ENCODE data around the gene TFPI. TPM values are rescaled to one million over a fixed set of nuclear protein-coding genes. Genes with fewer than 3 reads are reported as not detected.
"Not testable (repeated sequence)": the region's sequence is repeated elsewhere in the genome, so short reads cannot be mapped to it uniquely, and the experiment has no call there.

Gene TFPI
- total and polyA plus RNA-seq, 7 donors, result 2.3 to 83.1 (median 29.3) TPM

DNA sequence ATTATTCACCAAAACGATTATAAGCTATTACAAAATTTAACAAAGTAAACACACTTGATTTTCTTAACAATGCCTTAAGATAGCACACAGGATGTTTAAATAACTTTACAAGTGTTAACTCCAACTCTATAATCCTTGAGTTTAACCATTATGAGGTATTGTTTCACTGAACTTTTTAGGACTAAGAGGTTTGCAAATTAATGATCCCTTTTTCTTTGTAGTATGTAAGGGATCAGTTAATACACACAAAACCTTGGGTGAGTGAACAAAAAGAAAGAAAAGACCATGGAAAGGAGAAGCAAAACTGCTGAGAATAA is 21.5 kb upstream of the TFPI start:
- WGBS, 2 donors, result 3 to 26% methylated on average over 1 of the region's 1 CpG

DNA sequence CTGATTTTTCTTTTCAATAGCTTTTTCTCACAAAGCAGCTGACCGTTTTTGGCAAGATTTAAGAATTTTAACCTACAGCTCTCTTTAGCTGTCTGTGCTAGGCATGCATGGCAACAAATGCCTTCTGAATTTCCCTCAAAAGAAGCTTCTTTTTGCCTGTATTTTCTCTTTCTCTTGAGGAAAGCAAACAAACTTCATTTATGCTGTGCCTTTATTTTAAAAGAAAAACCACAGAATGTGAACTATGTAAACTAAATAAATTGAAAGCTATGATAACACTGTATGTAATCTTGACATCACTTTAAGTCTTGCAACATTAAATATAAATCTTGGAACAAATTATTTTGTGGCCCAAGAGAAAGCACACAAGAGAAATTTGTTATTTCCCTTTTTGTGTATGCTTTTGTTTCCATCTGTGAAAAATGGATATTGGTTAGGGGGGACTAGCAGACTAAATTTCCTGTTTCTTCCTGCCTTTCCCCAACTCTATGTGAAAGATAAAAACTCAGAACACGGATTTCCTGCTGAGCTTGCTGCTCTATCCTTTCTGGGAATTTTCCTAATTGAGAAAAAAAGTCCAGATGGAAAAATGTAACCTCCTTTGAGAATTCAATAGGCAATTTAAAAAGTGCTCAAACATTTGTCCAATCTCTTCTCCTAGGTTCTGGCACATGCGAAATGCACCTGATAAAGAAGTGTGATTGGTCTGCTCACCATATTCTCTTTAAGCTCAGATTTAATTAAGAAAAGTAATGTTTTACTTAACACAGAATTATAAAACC is 20.9 kb upstream of the TFPI start:
- intact Hi-C loops (cut with DNase I), result no loop called here
- H3K27ac ChIP-seq, result no peak overlapping the region
- no peaks in the 10 kb centered on the region for H3K4me1 ChIP-seq
- WGBS, 2 donors, result 58 to 61% methylated on average over 3 of the region's 3 CpGs
- no peak overlapping the region for H3K4me3 ChIP-seq
- H3K36me3 ChIP-seq, result no peaks in the 10 kb centered on the region
- no peak for DNase-seq
- TF ChIP-seq EP300 (IDR thresholded peaks at IDR 0.05) (no peak), POLR2AphosphoS5 (IDR thresholded peaks at IDR 0.05) (no peak), POLR2A (IDR thresholded peaks at IDR 0.05) (no peak)
- TF ChIP-seq, protein P1, sequence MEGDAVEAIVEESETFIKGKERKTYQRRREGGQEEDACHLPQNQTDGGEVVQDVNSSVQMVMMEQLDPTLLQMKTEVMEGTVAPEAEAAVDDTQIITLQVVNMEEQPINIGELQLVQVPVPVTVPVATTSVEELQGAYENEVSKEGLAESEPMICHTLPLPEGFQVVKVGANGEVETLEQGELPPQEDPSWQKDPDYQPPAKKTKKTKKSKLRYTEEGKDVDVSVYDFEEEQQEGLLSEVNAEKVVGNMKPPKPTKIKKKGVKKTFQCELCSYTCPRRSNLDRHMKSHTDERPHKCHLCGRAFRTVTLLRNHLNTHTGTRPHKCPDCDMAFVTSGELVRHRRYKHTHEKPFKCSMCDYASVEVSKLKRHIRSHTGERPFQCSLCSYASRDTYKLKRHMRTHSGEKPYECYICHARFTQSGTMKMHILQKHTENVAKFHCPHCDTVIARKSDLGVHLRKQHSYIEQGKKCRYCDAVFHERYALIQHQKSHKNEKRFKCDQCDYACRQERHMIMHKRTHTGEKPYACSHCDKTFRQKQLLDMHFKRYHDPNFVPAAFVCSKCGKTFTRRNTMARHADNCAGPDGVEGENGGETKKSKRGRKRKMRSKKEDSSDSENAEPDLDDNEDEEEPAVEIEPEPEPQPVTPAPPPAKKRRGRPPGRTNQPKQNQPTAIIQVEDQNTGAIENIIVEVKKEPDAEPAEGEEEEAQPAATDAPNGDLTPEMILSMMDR (IDR thresholded peaks at IDR 0.05), result no peak
- no peaks in the 10 kb centered on the region for H3K27me3 ChIP-seq
- H3K9me3 ChIP-seq, result no peaks in the 10 kb centered on the region

More for the DNA sequence above, 21.5 kb upstream of the TFPI start:
- H3K27ac ChIP-seq, result no peak overlapping the region
- intact Hi-C loops (cut with DNase I), result no loop called here
- no peak for TF ChIP-seq EP300 (IDR thresholded peaks at IDR 0.05)
- TF ChIP-seq, protein P1 (IDR thresholded peaks at IDR 0.05), result no peak
- H3K36me3 ChIP-seq, result no peaks in the 10 kb centered on the region
- H3K27me3 ChIP-seq, result no peaks in the 10 kb centered on the region
- no peaks in the 10 kb centered on the region for H3K9me3 ChIP-seq
- no peaks in the 10 kb centered on the region for H3K4me1 ChIP-seq
- no peak overlapping the region for H3K4me3 ChIP-seq
- DNase-seq, result no peak

DNA sequence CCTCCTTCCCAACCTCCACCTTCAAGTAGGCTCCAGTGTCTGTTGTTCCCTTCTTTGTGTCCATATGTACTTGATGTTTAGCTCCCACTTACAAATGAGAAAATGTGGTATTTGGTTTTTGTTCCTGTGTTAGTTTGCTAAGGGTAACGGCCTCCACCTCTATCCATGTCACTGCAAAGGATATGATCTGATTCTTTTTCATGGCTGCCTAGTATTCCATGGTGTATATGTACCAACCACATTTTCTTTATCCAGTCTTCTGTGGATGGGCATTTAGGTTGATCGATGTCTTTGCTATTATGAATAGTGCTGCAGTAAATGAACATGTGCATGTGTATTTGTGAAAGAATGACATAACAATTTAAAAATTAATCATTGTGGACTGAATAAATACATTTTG is 19.5 kb upstream of the TFPI start:
- no peak for DNase-seq
- no peaks in the 10 kb centered on the region for H3K36me3 ChIP-seq
- intact Hi-C loops (cut with DNase I), result no loop called here
- WGBS, 2 donors, result 88 to 91% methylated on average over 2 of the region's 2 CpGs
- H3K27ac ChIP-seq, result no peak overlapping the region
- H3K9me3 ChIP-seq, result no peaks in the 10 kb centered on the region
- TF ChIP-seq EP300 (IDR thresholded peaks at IDR 0.05), result no peak
- no peak for TF ChIP-seq POLR2A (IDR thresholded peaks at IDR 0.05)
- no peak for TF ChIP-seq POLR2AphosphoS5 (IDR thresholded peaks at IDR 0.05)
- TF ChIP-seq, protein P1 (IDR thresholded peaks at IDR 0.05), result no peak
- H3K27me3 ChIP-seq, result no peaks in the 10 kb centered on the region
- H3K4me1 ChIP-seq, result no peaks in the 10 kb centered on the region
- H3K4me3 ChIP-seq, result no peak overlapping the region

DNA sequence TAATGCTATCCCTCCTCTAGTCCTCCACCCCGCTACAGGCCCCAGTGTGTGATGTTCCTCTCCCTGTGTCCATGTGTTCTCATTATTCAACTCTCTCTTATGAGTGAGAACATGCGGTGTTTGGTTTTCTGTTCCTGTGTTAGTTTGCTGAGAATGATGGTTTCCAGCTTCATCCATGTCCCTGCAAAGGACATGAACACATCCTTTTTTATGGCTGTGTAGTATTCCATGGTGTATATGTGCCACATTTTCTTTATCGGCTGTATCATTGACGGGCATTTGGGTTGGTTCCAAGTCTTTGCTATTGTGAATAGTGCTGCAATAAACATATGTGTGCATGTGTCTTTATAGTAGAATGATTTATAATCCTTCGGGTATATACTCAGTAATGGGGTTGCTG is 17.8 kb upstream of the TFPI start:
- H3K27me3 ChIP-seq; H3K4me3 ChIP-seq; H3K9me3 ChIP-seq; H3K36me3 ChIP-seq; DNase-seq; H3K27ac ChIP-seq; H3K4me1 ChIP-seq; intact Hi-C loops (cut with DNase I): not testable (repeated sequence)
- WGBS, 2 donors, result 80 to 95% methylated on average over 5 of the region's 5 CpGs

DNA sequence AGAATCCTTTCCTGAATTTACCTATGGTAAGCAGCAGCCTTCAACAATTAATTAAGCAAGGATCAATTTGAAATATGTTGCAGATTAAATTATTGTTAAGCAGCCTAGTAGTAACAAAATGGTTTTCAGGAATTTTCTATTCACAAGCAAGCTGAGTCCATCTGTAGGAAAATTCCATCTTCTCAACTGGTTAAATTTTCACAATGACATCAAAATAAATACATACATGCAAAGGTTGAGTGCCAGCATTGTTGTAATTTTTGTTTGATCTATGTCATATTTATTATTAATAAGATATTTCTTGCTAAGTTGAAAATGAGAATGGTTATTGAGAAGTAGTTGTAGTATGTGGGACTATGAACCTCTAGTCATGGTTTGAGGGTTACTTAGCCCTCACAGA is 15.3 kb upstream of the TFPI start:
- no peak for TF ChIP-seq POLR2AphosphoS5 (IDR thresholded peaks at IDR 0.05)
- H3K9me3 ChIP-seq, result no peaks in the 10 kb centered on the region
- no peaks in the 10 kb centered on the region for H3K27me3 ChIP-seq
- no peak overlapping the region for H3K4me3 ChIP-seq
- H3K36me3 ChIP-seq, result no peaks in the 10 kb centered on the region
- no peak for DNase-seq
- no peak overlapping the region for H3K27ac ChIP-seq
- intact Hi-C loops (cut with DNase I), result no loop called here
- H3K4me1 ChIP-seq, result no peaks in the 10 kb centered on the region

DNA sequence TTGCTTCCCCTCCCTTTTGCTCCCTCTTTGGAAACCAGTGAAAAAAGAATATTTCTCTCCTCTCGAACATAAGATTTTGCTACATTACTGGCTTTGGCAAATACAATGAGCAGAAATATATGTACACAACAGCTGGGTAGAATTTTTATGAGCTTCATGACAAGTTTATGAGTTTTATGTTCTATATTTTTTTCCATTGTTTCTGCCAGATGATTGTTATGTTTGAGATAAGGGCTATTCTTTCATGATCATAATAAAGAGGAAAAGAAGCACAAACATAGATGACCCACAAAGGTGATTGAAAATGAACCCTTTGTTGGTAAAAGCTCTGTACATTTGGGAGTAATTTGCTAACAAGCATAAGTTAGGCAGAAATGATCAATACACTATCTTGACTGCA is 14.8 kb upstream of the TFPI start:
- intact Hi-C loops (cut with DNase I), result no loop called here
- no peaks in the 10 kb centered on the region for H3K4me1 ChIP-seq
- WGBS, 2 donors, result 19 to 67% methylated on average over 1 of the region's 1 CpG

More for the DNA sequence above, 14.8 kb upstream of the TFPI start:
- Histone ChIP-seq H3K9me3 (no peaks in the 10 kb centered on the region), H3K27ac (no peak overlapping the region), H3K36me3 (no peaks in the 10 kb centered on the region), H3K4me3 (no peak overlapping the region), H3K27me3 (no peaks in the 10 kb centered on the region)
- no peak for DNase-seq
- TF ChIP-seq, protein P1 (IDR thresholded peaks at IDR 0.05), result no peak
- TF ChIP-seq POLR2A (IDR thresholded peaks at IDR 0.05), result no peak
- TF ChIP-seq EP300 (IDR thresholded peaks at IDR 0.05), result no peak
- no peak for TF ChIP-seq POLR2AphosphoS5 (IDR thresholded peaks at IDR 0.05)
